Measurements from ENCODE around the gene SERPINH1.

DNA sequence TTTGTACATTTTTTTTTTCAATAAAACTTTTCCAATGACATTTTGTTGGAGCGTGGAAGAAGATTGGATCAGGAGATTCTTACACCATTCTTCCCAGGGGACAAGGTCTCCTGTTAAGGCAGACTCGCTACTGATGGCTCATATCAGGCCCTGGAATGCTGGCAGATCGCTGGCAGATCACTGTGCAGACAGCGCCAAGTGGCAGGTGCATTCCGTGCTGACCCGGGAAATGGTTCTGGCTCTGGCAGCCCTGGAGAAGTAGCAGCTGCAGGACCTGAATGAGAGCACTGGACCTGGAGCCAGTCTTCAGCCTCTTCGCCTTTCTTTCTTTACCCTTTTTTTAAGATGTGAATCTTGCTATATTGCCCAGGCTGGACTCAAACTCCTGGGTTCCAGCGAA, 10.7 kb downstream of the SERPINH1 start:
- TF ChIP-seq, protein P1, sequence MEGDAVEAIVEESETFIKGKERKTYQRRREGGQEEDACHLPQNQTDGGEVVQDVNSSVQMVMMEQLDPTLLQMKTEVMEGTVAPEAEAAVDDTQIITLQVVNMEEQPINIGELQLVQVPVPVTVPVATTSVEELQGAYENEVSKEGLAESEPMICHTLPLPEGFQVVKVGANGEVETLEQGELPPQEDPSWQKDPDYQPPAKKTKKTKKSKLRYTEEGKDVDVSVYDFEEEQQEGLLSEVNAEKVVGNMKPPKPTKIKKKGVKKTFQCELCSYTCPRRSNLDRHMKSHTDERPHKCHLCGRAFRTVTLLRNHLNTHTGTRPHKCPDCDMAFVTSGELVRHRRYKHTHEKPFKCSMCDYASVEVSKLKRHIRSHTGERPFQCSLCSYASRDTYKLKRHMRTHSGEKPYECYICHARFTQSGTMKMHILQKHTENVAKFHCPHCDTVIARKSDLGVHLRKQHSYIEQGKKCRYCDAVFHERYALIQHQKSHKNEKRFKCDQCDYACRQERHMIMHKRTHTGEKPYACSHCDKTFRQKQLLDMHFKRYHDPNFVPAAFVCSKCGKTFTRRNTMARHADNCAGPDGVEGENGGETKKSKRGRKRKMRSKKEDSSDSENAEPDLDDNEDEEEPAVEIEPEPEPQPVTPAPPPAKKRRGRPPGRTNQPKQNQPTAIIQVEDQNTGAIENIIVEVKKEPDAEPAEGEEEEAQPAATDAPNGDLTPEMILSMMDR (IDR thresholded peaks at IDR 0.05; ENCODE audit: low read length), result no peak
- no peak for TF ChIP-seq EZH2 (optimal IDR thresholded peaks at IDR 0.05; ENCODE audit: low read depth, low read length)

All from MM.1S (cell line).